Measurements from ENCODE around the gene ARL6IP5. TPM values are rescaled to one million over a fixed set of nuclear protein-coding genes. Genes with fewer than 3 reads are reported as not detected.

The ARL6IP5 gene
- total and polyA plus RNA-seq, 8 donors, result 74.0 to 184 (median 102) TPM

- H3K9me3 ChIP-seq, result no peaks in the 10 kb centered on the region
- ATAC-seq, result peak; percentile 69
- DNase-seq, result peak; percentile 35 to 90 (median 74)
- H3K4me1 ChIP-seq, result peaks cover 55 to 84% of the 10 kb centered on the region in 2 donors
- intact Hi-C loops (cut with DNase I), result no loop called here
- no peak for TF ChIP-seq CTCF (IDR thresholded peaks at IDR 0.05)
- H3K27me3 ChIP-seq, result no peaks in the 10 kb centered on the region
- peak overlapping the region; percentile 71 to 91 for H3K4me3 ChIP-seq
- H3K27ac ChIP-seq, result peak overlapping the region; percentile 96 to 98
- peaks cover 3 to 9% of the 10 kb centered on the region in 2 donors for H3K36me3 ChIP-seq
Observed at GRCh38 chr3:69085833-69086722, 1.3 kb downstream of the ARL6IP5 start.

DNA sequence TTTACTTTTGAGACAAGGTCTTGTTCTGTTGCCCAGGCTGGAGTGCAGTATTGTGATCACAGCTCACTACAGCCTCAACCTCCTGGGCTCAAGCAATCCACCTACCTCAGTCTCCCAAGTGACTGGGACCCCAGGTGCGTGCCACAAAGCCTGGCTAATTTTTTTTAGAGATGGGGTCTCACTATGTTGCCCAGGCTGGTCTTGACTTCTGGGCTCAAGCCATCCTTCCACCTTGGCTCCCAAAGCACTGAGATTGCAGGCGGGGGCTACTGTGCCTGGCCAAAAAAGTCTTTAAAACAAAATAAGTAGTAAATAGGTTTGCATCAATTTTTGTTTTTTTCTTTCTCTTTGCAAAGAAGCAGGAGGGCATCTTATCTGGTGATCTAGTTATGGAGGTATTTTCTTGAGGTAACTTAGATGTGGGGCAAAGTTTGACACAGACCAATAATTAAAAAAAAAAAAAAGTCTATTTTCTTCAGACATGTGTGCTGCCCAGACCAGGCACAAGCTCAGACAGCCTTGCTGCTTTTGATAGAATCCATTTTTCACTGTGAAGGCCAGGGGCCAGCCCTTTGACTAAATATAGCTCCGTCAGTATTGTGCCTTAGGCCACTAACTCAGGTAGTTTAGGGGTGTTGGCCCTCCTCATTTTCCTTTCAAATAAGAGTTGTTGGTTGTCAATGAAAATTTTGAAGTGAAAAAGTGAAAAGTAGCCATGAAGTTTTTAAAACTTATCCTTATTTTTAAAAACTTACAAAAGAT, 2.5 kb downstream of the ARL6IP5 start:
- H3K9me3 ChIP-seq, result no peaks in the 10 kb centered on the region
- no peak for DNase-seq
- peak overlapping the region in 1 of 2 donors; percentile 91 for H3K4me3 ChIP-seq
- peaks cover 62 to 86% of the 10 kb centered on the region in 2 donors for H3K4me1 ChIP-seq
- H3K36me3 ChIP-seq, result peaks cover 3 to 11% of the 10 kb centered on the region in 2 donors
- no peak for ATAC-seq
- H3K27ac ChIP-seq, result peak overlapping the region; percentile 96 to 98
- H3K27me3 ChIP-seq, result no peaks in the 10 kb centered on the region
- no peak for TF ChIP-seq CTCF (IDR thresholded peaks at IDR 0.05)
- intact Hi-C loops (cut with DNase I), result no loop called here

DNA sequence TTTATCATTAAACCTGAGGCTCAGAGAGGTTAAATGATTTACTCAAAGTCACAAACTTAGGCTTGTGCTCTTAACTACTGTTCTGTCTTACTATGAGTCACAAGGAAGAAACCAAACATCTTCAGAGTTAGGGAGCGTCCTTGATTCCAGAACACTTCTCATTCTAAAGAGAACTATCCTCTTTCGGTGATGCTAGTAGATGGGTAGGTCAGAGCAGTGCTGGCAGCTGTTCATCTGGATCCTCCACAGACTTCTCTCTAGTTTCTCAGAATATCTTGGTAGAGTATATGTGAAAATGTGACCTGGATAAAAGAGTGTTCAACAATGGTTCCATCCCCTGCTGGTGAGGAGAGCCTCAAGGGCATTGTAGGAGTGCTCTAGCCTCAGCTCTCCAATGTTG, 3.3 kb downstream of the ARL6IP5 start:
- H3K36me3 ChIP-seq, result peaks cover 3 to 11% of the 10 kb centered on the region in 2 donors
- H3K4me1 ChIP-seq, result peaks cover 54 to 86% of the 10 kb centered on the region in 2 donors
- ATAC-seq, result no peak
- peak overlapping the region in 1 of 2 donors; percentile 91 for H3K4me3 ChIP-seq
- H3K27ac ChIP-seq, result peak overlapping the region; percentile 96 to 98
- H3K9me3 ChIP-seq, result no peaks in the 10 kb centered on the region
- intact Hi-C loops (cut with DNase I), result no loop called here
- DNase-seq, result no peak
- TF ChIP-seq CTCF (IDR thresholded peaks at IDR 0.05), result no peak
- H3K27me3 ChIP-seq, result no peaks in the 10 kb centered on the region

- intact Hi-C loops (cut with DNase I), result no loop called here
- no peak for DNase-seq
- peak; percentile 3 for ATAC-seq
- Histone ChIP-seq H3K9me3 (no peaks in the 10 kb centered on the region), H3K27me3 (no peaks in the 10 kb centered on the region), H3K4me1 (peaks cover 52 to 89% of the 10 kb centered on the region in 2 donors), H3K4me3 (no peak overlapping the region), H3K27ac (peak overlapping the region; percentile 28 to 92), H3K36me3 (peaks cover 3 to 11% of the 10 kb centered on the region in 2 donors)
- no peak for TF ChIP-seq CTCF (IDR thresholded peaks at IDR 0.05)
Observed at GRCh38 chr3:69090021-69090420, 5.3 kb downstream of the ARL6IP5 start.
